ENCODE data around the gene NEAT1. TPM values are rescaled to one million over a fixed set of nuclear protein-coding genes. Genes with fewer than 3 reads are reported as not detected.

NEAT1 gene
- total RNA-seq, 2 donors from 2014 or later = 376 to 539 TPM

DNA sequence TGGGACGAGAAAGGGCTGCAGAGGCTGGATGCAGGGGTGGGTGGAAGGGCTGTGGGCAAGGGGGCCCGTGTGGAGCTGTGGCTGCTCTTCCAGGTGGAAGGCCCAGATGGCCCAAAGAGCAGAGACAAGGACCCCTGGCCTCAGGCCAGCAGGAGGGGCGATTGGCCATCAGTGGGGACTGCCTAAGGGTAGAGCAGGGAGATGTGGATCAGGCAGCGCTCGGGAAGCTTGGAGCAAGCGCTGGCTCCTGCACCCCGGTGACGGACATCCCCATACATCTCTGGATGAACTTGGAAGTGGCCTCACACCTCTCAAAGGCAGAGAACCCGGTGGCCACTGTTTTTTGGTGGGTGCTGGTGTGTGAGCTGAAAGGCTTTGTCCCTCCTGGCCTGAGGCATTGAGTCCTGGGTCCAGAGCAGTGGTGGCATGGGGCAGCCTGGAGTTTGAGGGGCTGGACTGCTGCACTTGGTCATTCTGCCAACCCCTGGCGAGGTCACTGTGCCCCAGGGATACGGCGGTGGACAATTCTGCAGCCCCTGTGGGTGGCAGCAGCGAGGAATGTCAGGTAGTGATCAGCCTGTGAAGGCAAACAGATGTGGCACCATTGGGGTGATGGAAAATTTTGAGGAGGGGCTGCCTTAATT is 30.3 kb upstream of the NEAT1 start:
- intact Hi-C loops (cut with DNase I) = no loop called here
- Histone ChIP-seq H3K4me3 (no peak overlapping the region), H3K27me3 (no peaks in the 10 kb centered on the region), H3K4me1 (peaks cover 48% of the 10 kb centered on the region), H3K27ac (peak overlapping the region in 2 of 4 donors; percentile 34 to 83), H3K9me3 (no peaks in the 10 kb centered on the region), H3K36me3 (replicated peaks in 1 of 2; ENCODE audit: insufficient read depth in 1 of 2, low read depth in 2 of 2) (peaks cover 0 to 6% of the 10 kb centered on the region in 2 donors)
- 68 to 83% methylated on average over 8 to 11 of the region's 13 CpGs for WGBS, 2 donors
- TF ChIP-seq, protein P1, sequence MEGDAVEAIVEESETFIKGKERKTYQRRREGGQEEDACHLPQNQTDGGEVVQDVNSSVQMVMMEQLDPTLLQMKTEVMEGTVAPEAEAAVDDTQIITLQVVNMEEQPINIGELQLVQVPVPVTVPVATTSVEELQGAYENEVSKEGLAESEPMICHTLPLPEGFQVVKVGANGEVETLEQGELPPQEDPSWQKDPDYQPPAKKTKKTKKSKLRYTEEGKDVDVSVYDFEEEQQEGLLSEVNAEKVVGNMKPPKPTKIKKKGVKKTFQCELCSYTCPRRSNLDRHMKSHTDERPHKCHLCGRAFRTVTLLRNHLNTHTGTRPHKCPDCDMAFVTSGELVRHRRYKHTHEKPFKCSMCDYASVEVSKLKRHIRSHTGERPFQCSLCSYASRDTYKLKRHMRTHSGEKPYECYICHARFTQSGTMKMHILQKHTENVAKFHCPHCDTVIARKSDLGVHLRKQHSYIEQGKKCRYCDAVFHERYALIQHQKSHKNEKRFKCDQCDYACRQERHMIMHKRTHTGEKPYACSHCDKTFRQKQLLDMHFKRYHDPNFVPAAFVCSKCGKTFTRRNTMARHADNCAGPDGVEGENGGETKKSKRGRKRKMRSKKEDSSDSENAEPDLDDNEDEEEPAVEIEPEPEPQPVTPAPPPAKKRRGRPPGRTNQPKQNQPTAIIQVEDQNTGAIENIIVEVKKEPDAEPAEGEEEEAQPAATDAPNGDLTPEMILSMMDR (IDR thresholded peaks at IDR 0.05) = no peak
- TF ChIP-seq POLR2A (IDR thresholded peaks at IDR 0.05) = no peak
- no peak for ATAC-seq
- no peak for DNase-seq

GRCh38 chr11:65392899-65393298 is 29.7 kb upstream of the NEAT1 start:
- DNase-seq (no peak), ATAC-seq (no peak)
- Histone ChIP-seq H3K27ac (no peak overlapping the region), H3K9me3 (no peaks in the 10 kb centered on the region), H3K4me1 (peaks cover 42% of the 10 kb centered on the region), H3K36me3 (replicated peaks in 1 of 2; ENCODE audit: insufficient read depth in 1 of 2, low read depth in 2 of 2) (peaks cover 0 to 7% of the 10 kb centered on the region in 2 donors), H3K4me3 (no peak overlapping the region), H3K27me3 (no peaks in the 10 kb centered on the region)
- TF ChIP-seq POLR2A (IDR thresholded peaks at IDR 0.05) = no peak
- TF ChIP-seq, protein P1 (IDR thresholded peaks at IDR 0.05) = no peak
- WGBS, 2 donors = 76 to 91% methylated on average over 4 to 5 of the region's 5 CpGs
- intact Hi-C loops (cut with DNase I) = no loop called here

- Histone ChIP-seq H3K27ac (no peak overlapping the region), H3K36me3 (replicated peaks in 1 of 2; ENCODE audit: insufficient read depth in 1 of 2, low read depth in 2 of 2) (peaks cover 0 to 7% of the 10 kb centered on the region in 2 donors), H3K9me3 (no peaks in the 10 kb centered on the region), H3K27me3 (no peaks in the 10 kb centered on the region), H3K4me3 (no peak overlapping the region), H3K4me1 (peaks cover 35% of the 10 kb centered on the region)
- TF ChIP-seq, protein P1 (IDR thresholded peaks at IDR 0.05) = no peak
- no peak for TF ChIP-seq POLR2A (IDR thresholded peaks at IDR 0.05)
- ATAC-seq (no peak), DNase-seq (no peak)
- intact Hi-C loops (cut with DNase I) = no loop called here
- WGBS, 2 donors = 87 to 89% methylated on average over 9 to 16 of the region's 17 CpGs
These were observed 29.0 kb upstream of the NEAT1 start for GRCh38 chr11:65393513-65394079.

- TF ChIP-seq, protein P1 (IDR thresholded peaks at IDR 0.05) = no peak
- TF ChIP-seq POLR2A (IDR thresholded peaks at IDR 0.05) = no peak
- Histone ChIP-seq H3K4me1 (peaks cover 30% of the 10 kb centered on the region), H3K9me3 (no peaks in the 10 kb centered on the region), H3K36me3 (replicated peaks in 1 of 2; ENCODE audit: insufficient read depth in 1 of 2, low read depth in 2 of 2) (peaks cover 0 to 7% of the 10 kb centered on the region in 2 donors), H3K27ac (no peak overlapping the region), H3K27me3 (no peaks in the 10 kb centered on the region), H3K4me3 (no peak overlapping the region)
- no peak for ATAC-seq
- DNase-seq = no peak
- WGBS, 2 donors = 99 to 100% methylated on average over 1 to 20 of the region's 20 CpGs
- intact Hi-C loops (cut with DNase I) = no loop called here
These were observed 28.5 kb upstream of the NEAT1 start for GRCh38 chr11:65394125-65394536.

All from body of pancreas (tissue), 4 donors.